Nephron progenitor cell (in vitro differentiated cells): ENCODE measurements around the gene SOX1.

Experiments
- DNase-seq: peaks from one replicate; pipeline ENCODE4 v3.0.0; 2021
- H3K27ac Mint-ChIP-seq: 2 replicates; pipeline ENCODE4 v1.8.0; 2021; ENCODE audit warnings: mild to moderate bottlenecking, moderate library complexity, mixed read lengths
- H3K27me3 Mint-ChIP-seq: 2 replicates; pipeline ENCODE4 v1.8.0; 2021; ENCODE audit warnings: mild to moderate bottlenecking, low read depth, mixed read lengths; ENCODE audit not compliant: poor library complexity
- H3K36me3 Mint-ChIP-seq: 2 replicates; pipeline ENCODE4 v1.8.0; 2021; ENCODE audit warnings: low read depth, mixed read lengths
- H3K4me1 Mint-ChIP-seq: 2 replicates; pipeline ENCODE4 v1.8.0; 2021; ENCODE audit warnings: mixed read lengths
- H3K4me3 Mint-ChIP-seq: 2 replicates; pipeline ENCODE4 v1.8.0; 2021; ENCODE audit warnings: mild to moderate bottlenecking, moderate library complexity, mixed read lengths
- H3K9me3 Mint-ChIP-seq: 2 replicates; pipeline ENCODE4 v1.8.0; 2021; ENCODE audit warnings: mild to moderate bottlenecking, moderate library complexity, mixed read lengths
- TF ChIP-seq, protein P1 (sequence below): fragments of 200-600 bp; sonication (generic); IDR thresholded peaks from 2 replicates; pipeline ENCODE4 v1.5.0; 2021; ENCODE audit warnings: antibody characterized with exemption

SOX1 gene

DNA sequence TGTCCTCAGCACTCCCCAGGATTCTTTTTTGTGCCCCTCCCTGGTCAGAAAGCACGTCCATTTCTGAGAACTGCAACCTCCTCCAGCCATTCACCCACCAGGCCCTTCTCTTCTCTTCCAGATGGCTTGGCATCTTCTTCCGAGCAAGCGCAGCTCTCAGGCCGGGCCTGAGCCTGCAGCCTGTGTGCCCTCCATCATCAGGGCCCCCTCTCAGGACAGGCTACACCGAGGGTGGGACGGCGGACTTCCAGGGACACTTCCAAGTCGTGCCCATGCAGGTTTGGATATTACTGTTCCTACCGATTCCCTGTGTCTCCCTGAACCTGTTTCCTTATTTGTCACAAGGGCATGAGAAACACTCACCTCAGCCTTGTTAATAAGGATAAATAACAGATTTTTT, 28.4 kb downstream of the SOX1 start:
- Mint-ChIP-seq H3K27me3 (peaks cover 86% of the 10 kb centered on the region), H3K4me1 (no peaks in the 10 kb centered on the region), H3K27ac (no peak overlapping the region), H3K9me3 (no peaks in the 10 kb centered on the region), H3K4me3 (no peak overlapping the region), H3K36me3 (no peaks in the 10 kb centered on the region)
- TF ChIP-seq, protein P1, sequence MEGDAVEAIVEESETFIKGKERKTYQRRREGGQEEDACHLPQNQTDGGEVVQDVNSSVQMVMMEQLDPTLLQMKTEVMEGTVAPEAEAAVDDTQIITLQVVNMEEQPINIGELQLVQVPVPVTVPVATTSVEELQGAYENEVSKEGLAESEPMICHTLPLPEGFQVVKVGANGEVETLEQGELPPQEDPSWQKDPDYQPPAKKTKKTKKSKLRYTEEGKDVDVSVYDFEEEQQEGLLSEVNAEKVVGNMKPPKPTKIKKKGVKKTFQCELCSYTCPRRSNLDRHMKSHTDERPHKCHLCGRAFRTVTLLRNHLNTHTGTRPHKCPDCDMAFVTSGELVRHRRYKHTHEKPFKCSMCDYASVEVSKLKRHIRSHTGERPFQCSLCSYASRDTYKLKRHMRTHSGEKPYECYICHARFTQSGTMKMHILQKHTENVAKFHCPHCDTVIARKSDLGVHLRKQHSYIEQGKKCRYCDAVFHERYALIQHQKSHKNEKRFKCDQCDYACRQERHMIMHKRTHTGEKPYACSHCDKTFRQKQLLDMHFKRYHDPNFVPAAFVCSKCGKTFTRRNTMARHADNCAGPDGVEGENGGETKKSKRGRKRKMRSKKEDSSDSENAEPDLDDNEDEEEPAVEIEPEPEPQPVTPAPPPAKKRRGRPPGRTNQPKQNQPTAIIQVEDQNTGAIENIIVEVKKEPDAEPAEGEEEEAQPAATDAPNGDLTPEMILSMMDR, result no peak
- DNase-seq, result no peak

DNA sequence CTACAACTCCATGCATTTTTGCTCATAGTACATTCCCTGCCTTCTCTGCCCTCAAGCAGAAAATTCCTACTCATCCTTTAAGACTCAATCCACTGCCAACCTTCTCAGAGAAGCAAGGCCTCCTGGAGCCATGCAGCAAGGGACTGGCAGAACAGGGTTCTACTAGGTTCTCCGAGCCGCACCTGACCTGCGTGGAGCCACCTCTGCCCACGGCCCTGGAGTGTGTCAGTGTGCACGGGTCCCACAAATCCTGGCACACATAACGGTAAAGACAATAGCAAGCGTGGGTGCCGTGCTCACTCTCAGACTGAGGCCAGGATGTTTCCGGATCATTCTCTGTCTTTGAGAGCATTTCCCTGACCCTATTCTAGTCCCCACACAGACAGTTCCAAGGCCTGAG, 30.0 kb downstream of the SOX1 start:
- DNase-seq, result no peak
- no peaks in the 10 kb centered on the region for H3K4me1 Mint-ChIP-seq
- H3K27me3 Mint-ChIP-seq, result peaks cover 90% of the 10 kb centered on the region
- H3K9me3 Mint-ChIP-seq, result no peaks in the 10 kb centered on the region
- no peak overlapping the region for H3K4me3 Mint-ChIP-seq
- no peak overlapping the region for H3K27ac Mint-ChIP-seq
- no peaks in the 10 kb centered on the region for H3K36me3 Mint-ChIP-seq
- TF ChIP-seq, protein P1, result no peak

DNA sequence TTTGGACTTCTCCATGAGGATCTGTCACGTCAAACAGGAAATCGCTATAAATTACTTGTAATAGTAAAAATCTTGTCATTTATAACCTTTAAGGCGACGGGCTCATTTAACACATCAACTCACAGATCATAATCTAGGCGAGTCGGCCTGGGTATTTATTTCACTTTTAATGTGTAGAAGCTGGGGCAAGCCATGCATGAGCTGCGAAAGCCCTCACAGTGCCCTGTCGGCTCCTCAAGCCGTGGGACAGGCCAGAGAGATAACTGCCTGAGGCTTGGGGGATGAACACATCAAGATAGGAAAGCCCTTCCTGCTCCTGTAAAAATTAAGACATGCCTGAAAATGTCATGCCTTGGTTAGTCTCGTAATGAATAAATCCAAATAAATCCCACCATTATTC, 30.8 kb downstream of the SOX1 start:
- Mint-ChIP-seq H3K9me3 (no peaks in the 10 kb centered on the region), H3K36me3 (no peaks in the 10 kb centered on the region), H3K4me1 (no peaks in the 10 kb centered on the region), H3K27me3 (peaks cover 90% of the 10 kb centered on the region), H3K4me3 (no peak overlapping the region), H3K27ac (no peak overlapping the region)
- TF ChIP-seq, protein P1, result no peak
- DNase-seq, result no peak

DNA sequence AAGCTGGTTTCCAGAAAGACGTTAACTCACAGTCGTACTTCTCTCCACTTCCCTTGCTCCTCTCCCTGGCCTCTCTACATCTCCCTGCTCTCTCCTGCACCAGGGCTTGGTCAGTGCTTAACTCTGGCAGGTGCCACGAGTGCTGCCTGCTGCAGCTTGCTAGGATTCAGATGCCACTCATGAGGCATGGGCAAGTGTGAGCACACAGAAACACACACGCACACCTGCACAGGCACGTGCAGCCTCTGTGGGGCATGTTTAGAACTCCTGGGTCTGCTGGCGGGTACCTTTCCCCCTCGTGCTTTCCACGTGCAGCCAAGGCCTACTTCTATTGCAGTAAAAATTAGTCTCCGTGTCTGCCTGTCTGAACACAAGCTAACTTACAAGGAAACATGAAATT, 31.8 kb downstream of the SOX1 start:
- Mint-ChIP-seq H3K9me3 (no peaks in the 10 kb centered on the region), H3K4me1 (no peaks in the 10 kb centered on the region), H3K27ac (no peak overlapping the region), H3K4me3 (no peak overlapping the region), H3K36me3 (no peaks in the 10 kb centered on the region), H3K27me3 (peaks cover 92% of the 10 kb centered on the region)
- no peak for DNase-seq
- TF ChIP-seq, protein P1, result no peak

DNA sequence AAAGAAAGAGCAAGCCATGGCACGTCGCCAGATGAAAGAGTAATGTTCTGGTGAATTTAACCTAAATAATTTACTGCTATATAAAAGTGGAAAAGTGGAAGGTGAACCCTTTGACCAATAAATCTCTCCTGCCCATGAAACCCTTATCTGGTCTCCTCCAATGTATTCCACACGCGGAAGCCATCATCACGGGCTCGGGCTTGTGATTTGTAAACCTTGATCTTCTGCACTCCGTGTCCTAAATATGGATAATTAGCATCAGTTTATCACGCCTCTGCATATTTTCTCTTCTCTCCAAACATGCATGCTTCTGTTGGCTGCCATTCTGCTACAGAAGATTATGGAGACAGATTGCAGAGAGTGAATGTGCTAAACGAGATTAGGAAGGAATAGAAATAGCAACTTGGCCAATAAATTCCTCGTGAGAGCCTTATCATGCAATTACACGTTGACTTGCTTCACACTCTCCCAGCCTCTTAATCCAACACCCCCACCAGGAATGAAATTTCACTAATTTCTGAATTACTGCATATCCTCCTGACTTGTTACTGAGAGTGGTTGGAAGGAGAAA, 34.5 kb downstream of the SOX1 start:
- H3K27ac Mint-ChIP-seq, result no peak overlapping the region
- no peak overlapping the region for H3K4me3 Mint-ChIP-seq
- peaks cover 95% of the 10 kb centered on the region for H3K27me3 Mint-ChIP-seq
- TF ChIP-seq, protein P1, result no peak
- H3K4me1 Mint-ChIP-seq, result peaks cover 12% of the 10 kb centered on the region
- no peak for DNase-seq
- H3K36me3 Mint-ChIP-seq, result no peaks in the 10 kb centered on the region
- no peaks in the 10 kb centered on the region for H3K9me3 Mint-ChIP-seq

DNA sequence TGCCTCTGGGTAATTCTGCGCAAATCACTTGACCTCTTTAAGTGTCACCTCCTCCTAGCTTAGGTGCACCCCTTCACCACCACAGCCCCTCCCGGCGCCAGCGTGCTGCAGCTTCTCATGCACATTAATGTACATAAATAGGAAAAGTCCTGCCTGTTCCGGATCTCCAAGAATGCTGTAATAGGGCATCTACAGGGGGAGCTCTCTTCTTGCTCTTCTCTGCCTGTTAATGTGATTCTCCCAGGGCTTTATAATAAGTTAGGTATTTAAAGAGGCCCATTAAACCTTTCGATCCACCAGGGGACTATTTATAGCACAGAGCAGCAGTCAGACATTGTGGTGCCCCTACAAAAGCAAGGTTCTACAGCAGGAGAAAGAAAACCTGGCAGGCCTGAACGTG, 35.3 kb downstream of the SOX1 start:
- TF ChIP-seq, protein P1, result no peak
- no peaks in the 10 kb centered on the region for H3K36me3 Mint-ChIP-seq
- no peak for DNase-seq
- no peak overlapping the region for H3K27ac Mint-ChIP-seq
- H3K4me1 Mint-ChIP-seq, result peaks cover 18% of the 10 kb centered on the region
- H3K9me3 Mint-ChIP-seq, result no peaks in the 10 kb centered on the region
- peaks cover 100% of the 10 kb centered on the region for H3K27me3 Mint-ChIP-seq
- no peak overlapping the region for H3K4me3 Mint-ChIP-seq
